NCI-H1694 treated with DMSO at 0.1 percent for 48 hours (cell line): Measurements from ENCODE around the gene HDAC4.

ENCODE experiments used
- DNase-seq: peaks from one replicate; lab custom pipeline; 2025; lab: John Stamatoyannopoulos, UW

HDAC4 gene

DNA sequence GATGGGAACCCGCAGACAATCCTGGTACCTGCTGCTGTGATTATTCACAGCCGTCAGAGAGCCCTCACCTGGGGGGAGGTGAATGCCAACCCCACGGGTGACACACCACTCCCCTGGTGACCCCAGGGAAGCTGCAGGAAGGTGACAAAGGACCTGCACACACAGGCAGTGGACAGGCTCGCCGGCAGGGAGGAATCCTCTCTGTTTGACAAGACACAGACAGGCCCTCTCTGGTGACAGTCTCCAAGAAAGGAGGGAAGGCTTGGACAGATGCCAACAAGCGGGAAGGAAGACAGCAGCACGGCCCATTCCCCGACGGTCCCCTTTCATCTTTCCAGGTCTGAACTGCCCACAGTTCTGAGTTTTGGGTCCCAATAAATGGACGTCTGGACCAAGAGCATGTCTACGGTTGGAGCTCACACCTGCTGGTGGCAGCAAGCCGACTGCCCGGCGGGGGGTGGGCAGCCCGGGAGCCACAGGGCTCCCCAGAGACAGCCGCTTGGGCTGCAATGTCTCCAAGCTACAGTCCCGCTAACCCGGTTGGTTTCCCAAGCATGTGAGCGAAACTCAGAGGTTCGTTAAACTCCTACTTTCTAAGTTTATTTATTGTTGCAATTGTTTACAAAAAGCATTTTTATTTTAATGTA, 31.8 kb downstream of the HDAC4 start:
- no peak for DNase-seq

- DNase-seq = no peak
Observed at GRCh38 chr2:239368321-239368720, 32.5 kb downstream of the HDAC4 start.

DNA sequence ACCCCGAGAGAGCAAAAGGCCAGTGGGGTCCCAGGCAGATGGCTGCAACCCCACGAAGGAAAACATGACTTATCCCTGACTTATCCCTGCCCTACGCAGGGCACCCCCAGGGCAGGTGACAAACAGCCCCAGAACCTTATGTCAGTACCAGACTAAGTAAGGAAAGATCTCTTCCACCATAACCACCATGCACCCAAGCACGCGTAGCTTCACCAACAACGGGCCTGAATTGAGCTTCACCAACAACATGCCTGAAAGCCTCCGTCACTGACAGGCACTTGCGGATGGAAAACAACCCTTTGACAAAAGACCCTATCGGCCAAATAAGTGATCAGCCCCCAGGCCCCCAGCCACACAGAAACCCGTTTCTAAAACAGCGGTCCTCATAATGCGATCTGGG, 34.1 kb downstream of the HDAC4 start:
- no peak for DNase-seq

DNA sequence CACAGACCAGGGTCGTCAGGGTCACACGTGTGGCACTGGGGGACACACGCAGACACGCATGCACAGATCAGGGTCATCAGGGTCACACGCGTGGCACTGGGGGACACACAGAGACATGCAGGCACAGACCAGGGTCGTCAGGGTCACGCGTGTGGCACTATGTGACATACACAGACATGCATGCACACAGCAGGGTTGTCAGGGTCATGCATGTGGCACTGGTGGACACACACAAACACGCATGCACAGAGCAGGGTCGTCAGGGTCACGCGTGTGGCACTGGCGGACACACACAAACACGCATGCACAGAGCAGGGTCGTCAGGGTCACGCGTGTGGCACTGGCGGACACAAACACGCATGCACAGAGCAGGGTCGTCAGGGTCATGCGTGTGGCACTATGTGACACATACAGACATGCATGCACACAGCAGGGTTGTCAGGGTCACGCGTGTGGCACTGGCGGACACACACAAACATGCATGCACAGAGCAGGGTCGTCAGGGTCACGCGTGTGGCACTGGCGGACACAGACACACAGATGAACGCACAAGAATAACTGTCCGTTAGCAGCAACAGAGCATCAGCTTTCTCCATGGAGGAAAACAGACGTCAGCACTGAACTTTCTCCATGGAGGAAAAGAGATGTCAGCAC, 34.9 kb downstream of the HDAC4 start:
- DNase-seq = no peak

GRCh38 chr2:239365071-239365781, 35.6 kb downstream of the HDAC4 start:
- no peak for DNase-seq

DNA sequence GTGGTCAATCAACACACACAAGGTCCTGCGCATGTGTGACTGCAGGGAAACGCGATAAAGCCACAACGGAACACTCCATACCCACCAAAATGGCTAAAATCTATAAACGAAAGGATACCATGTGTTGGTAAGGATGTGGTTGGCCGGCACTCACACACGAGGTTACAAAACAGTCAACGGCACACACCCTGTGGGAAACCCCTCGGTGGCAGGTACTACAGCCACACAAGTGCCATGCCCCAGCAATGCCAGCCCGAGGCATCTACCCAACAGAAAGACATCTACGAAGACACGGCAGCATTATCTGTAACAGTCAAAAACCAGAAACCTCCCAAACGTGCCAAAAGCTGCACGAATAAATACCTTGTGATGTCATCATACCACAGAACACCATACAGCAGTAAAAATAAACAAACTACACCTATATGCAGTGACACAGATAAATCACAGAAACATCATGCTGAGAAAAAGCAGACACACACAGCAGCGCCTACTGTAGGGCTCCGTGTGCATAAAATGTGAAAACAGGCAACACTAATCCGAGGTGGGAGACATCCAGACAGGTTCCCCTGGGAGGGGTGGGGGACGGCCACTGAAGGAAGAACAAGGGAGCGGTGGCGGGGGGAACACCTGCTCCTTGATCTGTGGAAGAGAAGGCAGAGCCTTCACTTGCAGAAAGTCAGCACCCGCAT, 36.7 kb downstream of the HDAC4 start:
- DNase-seq = no peak

GRCh38 chr2:239362507-239362906, 38.3 kb downstream of the HDAC4 start:
- no peak for DNase-seq

- no peak for DNase-seq
Observed at GRCh38 chr2:239361311-239361642, 39.5 kb downstream of the HDAC4 start.

DNA sequence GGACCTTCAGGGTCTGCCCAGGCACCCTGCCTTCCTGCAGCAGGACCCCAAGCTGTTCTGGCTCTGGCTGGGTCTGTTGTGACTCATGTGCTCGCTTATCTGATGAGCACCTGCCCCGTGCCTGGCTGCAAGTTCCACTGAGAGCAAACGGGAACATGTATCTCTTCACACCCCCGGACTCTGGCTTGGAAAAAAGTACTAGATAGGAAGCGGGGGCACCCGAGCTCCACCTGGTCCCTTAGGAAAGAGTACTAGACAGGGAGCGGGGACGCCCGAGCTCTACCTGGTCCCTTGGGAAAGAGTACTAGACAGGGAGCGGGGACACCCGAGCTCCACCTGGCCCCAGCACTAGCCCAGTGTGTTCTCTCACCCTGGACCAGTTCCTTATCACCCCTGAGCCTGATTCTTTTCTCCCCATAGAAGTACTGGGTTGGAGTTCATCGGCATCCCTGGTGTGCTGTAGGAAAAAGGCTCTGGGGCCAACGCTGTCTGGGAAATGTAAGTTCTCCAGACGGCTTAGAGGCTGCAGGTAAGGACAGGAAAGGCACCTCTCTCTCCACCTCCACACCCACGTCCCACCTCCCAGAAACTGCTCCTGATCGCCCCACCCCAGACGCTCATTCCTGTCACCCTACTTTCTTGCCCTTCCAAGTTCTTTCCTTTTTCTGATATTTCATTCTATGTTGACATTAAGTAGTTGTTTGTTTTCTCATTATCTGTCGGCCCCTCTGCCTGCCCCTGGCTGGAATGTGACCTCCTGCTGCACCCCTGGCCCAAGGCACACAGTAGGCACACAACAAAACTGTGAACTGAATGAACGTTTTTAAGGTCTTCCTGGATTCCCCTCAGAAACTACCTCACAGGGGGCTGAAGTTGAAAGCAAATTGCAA, 40.2 kb downstream of the HDAC4 start:
- DNase-seq = no peak

- DNase-seq = no peak
Observed at GRCh38 chr2:239360008-239360407, 40.8 kb downstream of the HDAC4 start.

DNA sequence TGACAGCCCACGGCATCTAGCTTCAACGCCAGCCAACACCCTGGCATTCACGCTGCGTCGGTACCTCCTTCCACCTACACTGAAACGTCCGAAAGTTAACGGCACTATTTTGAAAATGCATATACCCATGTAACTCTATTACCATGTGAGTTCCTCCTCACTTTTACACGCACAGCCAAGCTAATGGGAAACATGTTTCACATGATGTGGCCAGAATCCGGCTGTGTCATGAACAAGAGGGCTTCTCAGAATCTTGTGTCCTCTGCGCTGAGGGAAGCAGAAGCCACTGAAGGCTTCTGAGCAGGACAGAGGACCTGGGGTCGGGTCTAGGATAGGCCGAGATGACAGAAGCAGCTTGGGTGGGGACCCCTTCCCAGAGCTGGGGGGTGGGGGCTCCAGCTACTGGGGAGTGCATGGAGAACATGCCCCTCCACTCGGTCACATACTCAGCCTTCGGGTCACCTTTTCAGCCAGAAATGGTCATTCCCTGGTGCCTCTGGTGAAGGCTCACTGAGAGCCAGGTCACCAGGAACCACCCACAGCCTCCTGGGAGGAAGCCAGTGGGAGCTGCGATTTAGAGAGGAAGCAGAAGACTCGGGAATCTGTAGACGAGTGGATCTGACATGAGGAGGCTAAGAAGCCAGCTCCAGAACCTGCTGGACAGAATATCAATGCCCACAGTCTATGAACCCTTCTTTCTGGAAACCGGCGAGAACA, 41.5 kb downstream of the HDAC4 start:
- DNase-seq = no peak

GRCh38 chr2:239358062-239358754, 42.6 kb downstream of the HDAC4 start:
- DNase-seq = no peak

GRCh38 chr2:239355724-239356123, 45.1 kb downstream of the HDAC4 start:
- DNase-seq = no peak

- DNase-seq = no peak
Observed at GRCh38 chr2:239355139-239355538, 45.7 kb downstream of the HDAC4 start.

DNA sequence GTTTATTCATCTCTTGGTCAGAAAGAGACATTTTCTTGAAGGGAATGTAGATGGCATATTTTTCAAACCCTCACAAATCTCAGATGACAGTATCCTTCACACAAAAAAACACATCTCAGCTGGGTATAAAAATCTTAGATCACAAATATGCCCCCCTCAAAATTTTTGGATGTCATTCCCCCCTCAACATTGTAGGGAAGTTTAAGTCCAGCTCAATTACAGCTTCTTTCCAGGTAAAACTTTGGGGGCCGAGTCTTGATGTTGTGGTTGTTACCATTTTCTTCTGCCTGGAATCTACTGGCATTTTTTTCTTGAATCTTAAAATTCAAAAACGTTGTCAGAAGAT, 46.1 kb downstream of the HDAC4 start:
- DNase-seq = no peak

DNA sequence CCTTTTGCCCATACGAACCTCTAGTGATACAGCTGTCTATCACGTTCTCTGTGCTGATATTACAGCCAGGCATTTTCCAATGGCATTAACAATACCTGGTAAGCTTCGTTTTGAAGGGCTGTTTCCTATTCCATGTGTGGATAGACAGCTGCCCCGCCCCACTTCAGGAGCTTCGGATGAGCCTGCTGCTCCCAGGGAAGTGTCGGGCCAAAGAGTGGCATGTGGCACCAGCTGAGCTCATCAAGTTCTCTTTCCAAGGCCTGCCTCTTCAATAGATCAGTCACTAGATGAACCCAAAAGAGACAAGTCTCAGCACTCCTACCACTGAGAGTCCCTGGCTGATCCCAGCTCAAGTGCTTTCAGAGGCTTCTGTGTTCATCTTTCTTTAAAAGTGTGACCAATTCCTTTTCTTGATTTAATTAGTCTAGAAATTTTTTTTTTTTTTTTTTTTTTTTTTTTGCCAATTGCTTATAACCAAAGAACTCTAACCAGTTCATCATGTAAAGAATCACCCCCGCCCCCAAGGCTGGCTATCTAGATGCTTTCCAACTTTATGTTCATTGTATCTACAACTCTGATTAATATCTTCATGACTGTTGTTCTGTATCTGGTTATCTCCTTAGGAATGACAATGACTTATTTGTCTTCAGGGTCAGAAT, 46.6 kb downstream of the HDAC4 start:
- no peak for DNase-seq

- DNase-seq = no peak
Observed at GRCh38 chr2:239353692-239354091, 47.1 kb downstream of the HDAC4 start.

GRCh38 chr2:239351687-239352086, 49.1 kb downstream of the HDAC4 start:
- no peak for DNase-seq

DNA sequence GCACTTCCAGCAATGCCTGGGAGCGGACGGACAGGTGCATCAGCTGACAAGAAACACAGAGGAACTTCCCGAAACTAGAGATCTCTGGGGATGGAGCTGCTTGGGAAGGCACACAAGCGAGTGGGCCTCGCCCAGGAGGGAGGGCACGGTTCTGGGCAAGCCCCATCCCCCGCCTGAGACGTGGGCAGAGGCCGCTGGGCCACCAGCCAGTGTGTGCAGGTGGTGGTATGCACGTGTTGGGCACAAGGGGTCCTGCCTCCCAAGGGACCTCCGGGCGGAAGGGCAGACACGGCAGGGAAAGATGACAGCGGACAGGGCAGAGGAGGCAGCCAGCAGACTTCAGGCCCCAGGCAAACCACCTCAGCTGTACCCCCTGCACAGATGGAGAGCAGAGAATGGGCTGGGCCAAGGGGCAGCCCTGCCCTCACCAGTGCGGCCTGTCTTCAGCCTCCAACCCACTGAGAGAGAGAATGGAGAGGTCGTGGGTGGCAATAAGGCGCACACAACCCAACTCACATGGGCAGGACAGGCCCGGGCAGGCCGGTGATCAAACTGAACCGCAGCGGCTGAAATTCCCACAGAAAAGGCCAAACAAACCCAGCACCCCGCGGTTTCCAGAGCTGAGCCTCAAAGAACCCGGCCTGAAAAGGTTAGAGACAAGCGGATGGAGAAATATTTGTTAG, 51.2 kb downstream of the HDAC4 start:
- DNase-seq = no peak
